ENCODE results near the gene DKKL1.
"Not testable (repeated sequence)": the region's sequence is repeated elsewhere in the genome, so short reads cannot be mapped to it uniquely, and the experiment has no call there.

Gene DKKL1

GRCh38 chr19:49363268-49364082, at the start of gene DKKL1:
TSS of gene DKKL1 (plus strand) at chr19:49363877. CDS start at chr19:49363999, 122 bp downstream.
- FAIRE-seq: no peak

- FAIRE-seq: no peak
Measured at GRCh38 chr19:49315111-49315510, 48.6 kb upstream of the DKKL1 start.

GRCh38 chr19:49316284-49316683, 47.4 kb upstream of the DKKL1 start:
- no peak for FAIRE-seq

- no peak for FAIRE-seq
Measured at GRCh38 chr19:49318296-49318695, 45.4 kb upstream of the DKKL1 start.

GRCh38 chr19:49324801-49325576, 38.7 kb upstream of the DKKL1 start, which contains the start of gene SLC6A16:
TSS of gene SLC6A16 (minus strand) at chr19:49325191. CDS start at chr19:49311347, 13,844 bp downstream.
- FAIRE-seq: no peak

GRCh38 chr19:49325756-49326155, 37.9 kb upstream of the DKKL1 start:
- FAIRE-seq: not testable (repeated sequence)

- FAIRE-seq: no peak
Measured at GRCh38 chr19:49326165-49326704, 37.4 kb upstream of the DKKL1 start.

- no peak for FAIRE-seq
Measured at GRCh38 chr19:49327878-49328544, 35.7 kb upstream of the DKKL1 start.

- FAIRE-seq: no peak
Measured at GRCh38 chr19:49328741-49329140, 34.9 kb upstream of the DKKL1 start.

- not testable (repeated sequence) for FAIRE-seq
Measured at GRCh38 chr19:49331187-49331586, 32.5 kb upstream of the DKKL1 start.

GRCh38 chr19:49331616-49332055, 32.0 kb upstream of the DKKL1 start:
- FAIRE-seq: no peak

- not testable (repeated sequence) for FAIRE-seq
Measured at GRCh38 chr19:49332691-49333417, 30.8 kb upstream of the DKKL1 start.

- no peak for FAIRE-seq
Measured at GRCh38 chr19:49333418-49333805, 30.3 kb upstream of the DKKL1 start.

- FAIRE-seq: no peak
Measured at GRCh38 chr19:49333811-49334288, 29.8 kb upstream of the DKKL1 start.

GRCh38 chr19:49335071-49335783, 28.4 kb upstream of the DKKL1 start, which contains the start of gene CD37:
TSS of gene CD37 (plus strand) at chr19:49335406. CDS start at chr19:49335541, 135 bp downstream.
- no peak for FAIRE-seq

GRCh38 chr19:49335784-49336481, 27.7 kb upstream of the DKKL1 start:
- no peak for FAIRE-seq

GRCh38 chr19:49336482-49337266, 27.0 kb upstream of the DKKL1 start:
- no peak for FAIRE-seq

GRCh38 chr19:49337267-49338022, 26.2 kb upstream of the DKKL1 start:
- no peak for FAIRE-seq
